Karpas-422 (cell line): ENCODE data around the gene TSKU. TPM values are rescaled to one million over a fixed set of nuclear protein-coding genes. Genes with fewer than 3 reads are reported as not detected.

Source experiments
- DNase-seq: peaks from one replicate; pipeline ENCODE4 v3.0.0-alpha.2; 2015
- H2AFZ ChIP-seq: fragments of 200-600 bp; sonication (generic); 2 replicates; pipeline ENCODE4 v1.6.1; 2014; ENCODE audit warnings: antibody characterized with exemption, low read length, mixed read lengths
- H3K27ac ChIP-seq: fragments of 200-600 bp; sonication (generic); 2 replicates; pipeline ENCODE4 v1.5.1; 2014; ENCODE audit warnings: mild to moderate bottlenecking, low read length, moderate library complexity
- H3K27me3 ChIP-seq: fragments of 200-600 bp; sonication (generic); 2 replicates; pipeline ENCODE4 v1.6.1; 2014; ENCODE audit warnings: low read length, mixed read lengths
- H3K36me3 ChIP-seq: fragments of 200-600 bp; sonication (generic); 2 replicates; pipeline ENCODE4 v1.6.1; 2014; ENCODE audit warnings: low read length, mixed read lengths; ENCODE audit not compliant: insufficient read depth
- H3K4me1 ChIP-seq: fragments of 200-600 bp; sonication (generic); 2 replicates; pipeline ENCODE4 v1.6.1; 2014; ENCODE audit warnings: mild to moderate bottlenecking, low read length, mixed read lengths
- H3K4me2 ChIP-seq: fragments of 200-600 bp; sonication (generic); 2 replicates; pipeline ENCODE4 v1.6.1; 2014; ENCODE audit warnings: low read length, low read depth, mild to moderate bottlenecking; ENCODE audit not compliant: poor library complexity, severe bottlenecking
- H3K4me3 ChIP-seq: fragments of 200-600 bp; sonication (generic); 2 replicates; pipeline ENCODE4 v1.5.1; 2014; ENCODE audit warnings: mild to moderate bottlenecking, antibody characterized with exemption, low read length, mixed read lengths
- H3K79me2 ChIP-seq: fragments of 200-600 bp; sonication (generic); 2 replicates; pipeline ENCODE4 v1.6.1; 2014; ENCODE audit warnings: mild to moderate bottlenecking, low read length, mixed read lengths
- H3K9ac ChIP-seq: fragments of 200-600 bp; sonication (generic); 2 replicates; pipeline ENCODE4 v1.6.0; 2014; ENCODE audit warnings: low read length
- H3K9me2 ChIP-seq: fragments of 200-600 bp; sonication (generic), shearing (Covaris generic); replicated peaks from 2 replicates; pipeline ENCODE4 v1.6.0; 2014; ENCODE audit warnings: mild to moderate bottlenecking, low read length, moderate library complexity; ENCODE audit not compliant: insufficient read depth
- H3K9me3 ChIP-seq: fragments of 300-700, 200-600 bp; sonication (generic); 2 replicates; pipeline ENCODE4 v1.6.1; 2014; ENCODE audit warnings: low read length, mixed read lengths
- H4K20me1 ChIP-seq: fragments of 200-600 bp; sonication (generic); 2 replicates; pipeline ENCODE4 v1.6.1; 2014; ENCODE audit warnings: mild to moderate bottlenecking, antibody characterized with exemption, low read length, low read depth; ENCODE audit not compliant: insufficient read depth
- total RNA-seq: library from RNA; depleted of rRNA; stranded (reverse); fragments of >200 nt; shearing (Covaris generic); gene quantifications from 2 replicates; pipeline ENCODE4 v1.2.3, GENCODE V29; 2014; ENCODE audit warnings: low replicate concordance

TSKU gene
- total RNA-seq, 1 experiment from 2014 or later, result not detected

- Histone ChIP-seq H3K27me3 (no peaks in the 10 kb centered on the region), H3K4me3 (no peak overlapping the region), H3K4me2 (no peak overlapping the region), H2AFZ (no peak overlapping the region), H3K36me3 (no peaks in the 10 kb centered on the region), H3K9me2 (no peaks in the 10 kb centered on the region), H3K4me1 (no peaks in the 10 kb centered on the region), H3K79me2 (no peaks in the 10 kb centered on the region), H4K20me1 (no peaks in the 10 kb centered on the region), H3K27ac (no peak overlapping the region), H3K9me3 (no peaks in the 10 kb centered on the region), H3K9ac (no peak overlapping the region)
- DNase-seq, result no peak
These were observed 18.1 kb upstream of the TSKU start for GRCh38 chr11:76764941-76765665.

- Histone ChIP-seq H3K4me2 (no peak overlapping the region), H3K36me3 (no peaks in the 10 kb centered on the region), H3K27ac (no peak overlapping the region), H3K79me2 (no peaks in the 10 kb centered on the region), H3K4me1 (no peaks in the 10 kb centered on the region), H3K9ac (no peak overlapping the region), H3K4me3 (no peak overlapping the region), H4K20me1 (no peaks in the 10 kb centered on the region), H3K9me3 (no peaks in the 10 kb centered on the region), H3K9me2 (no peaks in the 10 kb centered on the region), H3K27me3 (no peaks in the 10 kb centered on the region), H2AFZ (no peak overlapping the region)
- no peak for DNase-seq
These were observed 17.2 kb upstream of the TSKU start for GRCh38 chr11:76765863-76766350.

GRCh38 chr11:76766521-76766920 lies 16.6 kb upstream of the TSKU start:
- H3K9me2 ChIP-seq, result no peaks in the 10 kb centered on the region
- no peak overlapping the region for H3K4me2 ChIP-seq
- no peaks in the 10 kb centered on the region for H3K4me1 ChIP-seq
- no peaks in the 10 kb centered on the region for H3K79me2 ChIP-seq
- no peak overlapping the region for H2AFZ ChIP-seq
- no peak for DNase-seq
- no peak overlapping the region for H3K9ac ChIP-seq
- H3K27me3 ChIP-seq, result no peaks in the 10 kb centered on the region
- H3K4me3 ChIP-seq, result no peak overlapping the region
- no peaks in the 10 kb centered on the region for H3K36me3 ChIP-seq
- H3K27ac ChIP-seq, result no peak overlapping the region
- no peaks in the 10 kb centered on the region for H4K20me1 ChIP-seq
- no peaks in the 10 kb centered on the region for H3K9me3 ChIP-seq

DNA sequence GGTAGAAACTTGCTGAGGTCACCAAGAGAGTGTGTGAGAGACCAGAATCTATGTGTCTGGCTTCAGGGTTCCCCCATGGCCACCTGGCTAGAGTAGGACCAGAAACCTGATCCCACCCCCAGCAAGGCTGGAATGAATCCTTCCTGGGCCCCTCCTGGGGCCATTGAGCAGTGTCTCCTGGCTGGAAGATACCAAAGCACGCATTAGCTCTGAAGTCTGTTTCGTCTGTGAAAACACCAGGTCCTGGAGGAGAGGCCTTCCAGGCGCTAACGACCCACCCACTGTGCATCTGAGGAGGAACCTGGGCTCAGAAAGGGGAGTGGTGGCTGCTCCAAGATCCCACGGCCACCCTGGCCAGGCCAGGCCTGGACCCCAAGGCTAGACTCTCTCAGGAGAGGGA lies 15.5 kb upstream of the TSKU start:
- Histone ChIP-seq H3K36me3 (no peaks in the 10 kb centered on the region), H3K9ac (no peak overlapping the region), H3K4me2 (no peak overlapping the region), H3K27ac (no peak overlapping the region), H4K20me1 (no peaks in the 10 kb centered on the region), H3K27me3 (no peaks in the 10 kb centered on the region), H3K4me1 (no peaks in the 10 kb centered on the region), H3K4me3 (no peak overlapping the region), H3K9me3 (no peaks in the 10 kb centered on the region), H3K79me2 (no peaks in the 10 kb centered on the region), H2AFZ (no peak overlapping the region), H3K9me2 (no peaks in the 10 kb centered on the region)
- DNase-seq, result no peak

DNA sequence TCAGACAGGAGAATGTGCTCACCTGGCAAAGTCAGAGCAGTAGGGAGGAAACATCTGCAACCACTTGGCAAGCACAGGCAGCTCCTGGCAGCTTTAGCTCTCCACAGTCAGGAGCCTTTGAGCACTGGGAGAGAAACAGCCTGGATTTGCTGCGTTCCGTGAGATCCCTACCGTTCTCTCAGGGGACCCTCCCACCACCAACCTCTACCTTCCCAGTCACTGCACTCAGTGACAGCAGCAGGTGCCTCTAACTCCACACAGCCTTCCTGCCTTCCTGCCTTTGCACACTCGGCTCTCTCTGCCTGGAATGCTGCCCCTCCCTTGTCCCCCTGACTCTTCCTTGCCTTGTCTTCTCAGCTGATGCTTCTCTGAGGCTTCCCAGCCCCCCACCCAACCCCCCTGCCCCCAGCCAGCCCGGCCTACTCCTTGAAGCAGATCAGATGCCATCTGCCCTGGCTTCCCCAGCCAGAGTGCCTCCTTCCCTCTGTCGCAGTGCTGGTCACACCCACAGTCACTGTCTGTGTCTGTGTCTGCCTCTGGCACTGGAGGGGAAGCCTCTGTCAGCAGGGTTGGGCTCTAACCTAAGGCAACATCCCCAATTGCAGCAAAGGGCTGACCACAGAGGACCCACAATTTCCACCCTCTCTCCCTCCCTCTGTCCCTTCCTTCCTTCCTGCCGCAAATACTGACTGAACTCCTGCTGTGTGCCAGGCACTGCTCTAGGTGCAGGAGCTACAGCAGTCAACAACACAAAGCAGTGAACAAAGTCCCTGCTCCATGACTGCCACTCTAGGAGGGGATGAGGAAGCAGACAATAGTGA lies 14.9 kb upstream of the TSKU start:
- Histone ChIP-seq H3K36me3 (no peaks in the 10 kb centered on the region), H3K9ac (no peak overlapping the region), H3K4me3 (no peak overlapping the region), H3K4me1 (no peaks in the 10 kb centered on the region), H4K20me1 (no peaks in the 10 kb centered on the region), H3K27ac (no peak overlapping the region), H3K4me2 (no peak overlapping the region), H3K9me3 (no peaks in the 10 kb centered on the region), H3K9me2 (no peaks in the 10 kb centered on the region), H3K27me3 (no peaks in the 10 kb centered on the region), H3K79me2 (no peaks in the 10 kb centered on the region), H2AFZ (no peak overlapping the region)
- DNase-seq, result no peak

- Histone ChIP-seq H3K4me1 (no peaks in the 10 kb centered on the region), H4K20me1 (no peaks in the 10 kb centered on the region), H3K27ac (no peak overlapping the region), H2AFZ (no peak overlapping the region), H3K27me3 (no peaks in the 10 kb centered on the region), H3K36me3 (no peaks in the 10 kb centered on the region), H3K9me3 (no peaks in the 10 kb centered on the region), H3K4me2 (no peak overlapping the region), H3K79me2 (no peaks in the 10 kb centered on the region), H3K4me3 (no peak overlapping the region), H3K9ac (no peak overlapping the region), H3K9me2 (no peaks in the 10 kb centered on the region)
- no peak for DNase-seq
These were observed 14.1 kb upstream of the TSKU start for GRCh38 chr11:76768909-76769560.

GRCh38 chr11:76769645-76770586 lies 13.2 kb upstream of the TSKU start:
- Histone ChIP-seq H3K4me1 (no peaks in the 10 kb centered on the region), H2AFZ (no peak overlapping the region), H3K9ac (no peak overlapping the region)

More at GRCh38 chr11:76769645-76770586, 13.2 kb upstream of the TSKU start:
- Histone ChIP-seq H3K4me2 (no peak overlapping the region), H3K36me3 (no peaks in the 10 kb centered on the region), H4K20me1 (no peaks in the 10 kb centered on the region), H3K79me2 (no peaks in the 10 kb centered on the region), H3K27me3 (no peaks in the 10 kb centered on the region), H3K27ac (no peak overlapping the region), H3K9me2 (no peaks in the 10 kb centered on the region), H3K4me3 (no peak overlapping the region), H3K9me3 (no peaks in the 10 kb centered on the region)
- DNase-seq, result no peak
